ENCODE results near the gene LCE2D.

The LCE2D gene

DNA sequence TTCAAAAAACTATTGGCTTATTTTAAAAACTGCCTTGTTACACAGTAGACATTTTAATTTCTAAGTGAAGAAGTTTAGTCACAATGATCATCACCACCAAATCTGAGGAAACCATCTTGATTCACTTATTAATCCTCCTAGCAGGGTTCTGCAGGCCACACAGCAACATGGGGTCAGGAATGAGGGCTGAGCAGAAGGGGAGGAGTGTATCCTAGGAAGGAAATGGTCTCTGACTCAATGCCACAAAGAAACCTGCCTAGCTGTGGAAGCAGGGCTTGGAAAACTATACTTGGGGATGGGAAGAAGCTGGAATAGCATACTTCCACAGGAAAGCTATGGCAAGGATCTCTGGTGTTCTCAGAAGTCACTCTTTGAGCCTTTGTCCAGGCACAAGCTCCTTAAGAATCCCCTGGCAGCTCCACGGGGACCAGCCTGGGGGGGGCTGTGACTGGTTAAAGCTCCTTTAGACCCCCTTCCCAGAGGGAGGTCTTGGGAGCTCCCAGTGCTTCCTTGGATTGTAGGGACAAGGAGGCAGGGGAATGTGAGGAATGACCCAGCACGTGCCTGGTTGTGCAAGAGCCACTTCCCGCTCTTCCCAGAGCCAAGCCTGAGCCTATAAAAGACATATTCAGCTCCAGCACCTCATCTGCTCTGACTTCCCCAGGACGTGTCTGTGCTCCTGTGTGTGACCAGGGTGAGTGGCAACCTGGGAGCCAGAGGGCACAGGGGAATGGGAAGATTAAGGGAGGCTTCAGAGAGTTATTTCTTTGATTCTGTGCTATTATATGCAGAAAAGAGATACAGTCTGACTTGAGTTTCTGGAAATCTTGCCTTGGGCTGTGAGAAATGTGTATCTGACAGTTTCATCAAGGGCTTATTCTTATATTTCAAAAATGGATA lies 34.8 kb downstream of the LCE2D start, which contains the start of gene LCE2A:
LCE2A (plus strand) TSS at position 645 of the 900 bp plus-strand sequence. CDS start 557 bp downstream, outside the sequence.
- no peak for FAIRE-seq

DNA sequence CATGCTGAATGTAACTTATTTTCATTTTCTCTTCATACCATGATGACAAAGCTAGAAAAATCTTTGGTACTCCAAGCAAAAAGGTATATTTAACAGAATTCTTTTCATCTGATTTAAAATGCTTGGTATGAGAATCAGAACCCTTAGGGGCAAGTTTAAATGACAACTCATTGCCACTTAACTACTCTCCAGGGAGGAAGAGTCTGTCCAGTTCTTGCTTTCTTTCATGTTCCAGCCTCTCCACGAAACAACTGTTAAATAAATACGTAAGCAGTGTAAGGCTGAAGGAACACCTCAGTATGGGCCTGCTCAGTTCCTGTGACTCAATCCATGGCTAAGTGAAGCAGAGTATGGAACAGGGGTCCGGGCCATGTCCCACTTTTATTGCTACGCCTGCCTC lies 36.6 kb downstream of the LCE2D start:
- FAIRE-seq: no peak

DNA sequence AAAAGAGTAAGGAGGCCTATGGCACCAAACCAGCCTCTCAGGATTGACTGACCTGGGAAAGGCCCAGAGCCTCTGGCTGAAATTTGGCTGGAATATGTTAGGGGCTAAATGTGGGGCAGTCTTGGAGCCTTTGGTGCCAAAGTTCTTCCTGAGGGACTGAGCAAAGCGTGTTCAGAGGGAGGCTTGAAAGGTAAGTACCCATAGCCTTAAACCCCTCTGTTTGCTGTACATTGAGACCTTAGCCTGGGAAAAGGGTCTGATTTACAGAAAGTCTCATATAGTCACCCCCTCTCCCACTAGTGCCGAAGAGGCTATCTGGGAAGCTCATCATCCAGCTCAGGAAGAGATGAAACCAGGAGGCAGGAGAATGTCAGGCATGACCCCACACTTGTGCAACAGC lies 44.7 kb downstream of the LCE2D start, which contains the start of gene LCE4A:
LCE4A (plus strand) TSS at position 301 of the 400 bp plus-strand sequence. CDS start 916 bp downstream, outside the sequence.
- no peak for FAIRE-seq
